CD4-positive, alpha-beta T cell (primary cell): ENCODE measurements around the gene BTRC. TPM values are rescaled to one million over a fixed set of nuclear protein-coding genes. Genes with fewer than 3 reads are reported as not detected.
"Not testable (repeated sequence)": the region's sequence is repeated elsewhere in the genome, so short reads cannot be mapped to it uniquely, and the experiment has no call there.

ENCODE experiments used
- ATAC-seq: fragments of 200-7000 bp; cut with Tn5 transposase; one replicate; pipeline ENCODE4 v1.10.0; 2022; ENCODE audit warnings: mild to moderate bottlenecking; ENCODE audit not compliant: poor library complexity
- CTCF ChIA-PET: fragments of 350-600 bp; sonication (Branson Sonifier 250); formaldehyde crosslinking; loops from one replicate; lab custom pipeline; 2021; ENCODE audit warnings: antibody characterized with exemption, inconsistent platforms; lab: Charles Lee
- POLR2A ChIA-PET: fragments of 350-600 bp; sonication (Branson Sonifier 250); formaldehyde crosslinking; loops from one replicate; lab custom pipeline; 2021; ENCODE audit warnings: antibody characterized with exemption, inconsistent platforms; lab: Charles Lee
- DNase-seq, 14 experiments: peaks; one replicate each; pipeline ENCODE4 v3.0.0-alpha.2; 2013 to 2020; ENCODE audit warnings: mixed read lengths in 2 of 14
- H3K27ac ChIP-seq, 2 donors: one replicate each; pipeline versions ENCODE4 v1.5.1 to v1.7.0; 2013; ENCODE audit warnings: low read length in 2 of 2, low read depth in 1 of 2, mild to moderate bottlenecking in 1 of 2
- H3K27me3 ChIP-seq, 2 experiments: 1 replicate in 1 of 2; 2 replicates in 1 of 2; pipeline versions ENCODE4 v1.6.1 to v1.7.0; 2013; ENCODE audit warnings: low read length in 2 of 2, control low read depth in 1 of 2, mild to moderate bottlenecking in 1 of 2, moderate library complexity in 1 of 2; ENCODE audit not compliant: insufficient read depth in 2 of 2, control insufficient read depth in 1 of 2
- H3K36me3 ChIP-seq: one replicate; pipeline ENCODE4 v1.6.1; 2013; ENCODE audit warnings: low read length, control low read depth; ENCODE audit not compliant: insufficient read depth
- H3K4me1 ChIP-seq: one replicate; pipeline ENCODE4 v1.6.1; 2013; ENCODE audit warnings: low read length, control low read depth; ENCODE audit not compliant: insufficient read depth
- H3K4me3 ChIP-seq: one replicate; pipeline ENCODE4 v1.5.1; 2013; ENCODE audit warnings: mild to moderate bottlenecking, low read length, moderate library complexity
- H3K9me3 ChIP-seq, 2 experiments: 1 replicate in 1 of 2; 2 replicates in 1 of 2; pipeline versions ENCODE4 v1.6.1 to v1.7.0; 2013; ENCODE audit warnings: low read length in 2 of 2, mild to moderate bottlenecking in 2 of 2, control low read depth in 1 of 2, moderate library complexity in 1 of 2; ENCODE audit not compliant: control insufficient read depth in 1 of 2, insufficient read depth in 1 of 2
- H3K27ac Mint-ChIP-seq: one replicate; pipeline ENCODE4 v1.8.0; 2020; ENCODE audit warnings: mixed read lengths
- H3K27me3 Mint-ChIP-seq: one replicate; pipeline ENCODE4 v1.8.0; 2021; ENCODE audit warnings: mixed read lengths
- H3K36me3 Mint-ChIP-seq: one replicate; pipeline ENCODE4 v1.8.0; 2021; ENCODE audit warnings: low read depth, mixed read lengths
- H3K4me1 Mint-ChIP-seq: one replicate; pipeline ENCODE4 v1.8.0; 2021; ENCODE audit warnings: low read depth, mixed read lengths
- H3K4me3 Mint-ChIP-seq: one replicate; pipeline ENCODE4 v1.8.0; 2020; ENCODE audit warnings: mild to moderate bottlenecking, mixed read lengths
- H3K9me3 Mint-ChIP-seq: one replicate; pipeline ENCODE4 v1.8.0; 2020; ENCODE audit warnings: mixed read lengths
- intact Hi-C, 2 experiments: fragments of 100-400 bp; cut with DNase I in 1 of 2; cut with micrococcal nuclease in 1 of 2; formaldehyde crosslinking; loops; one replicate each; pipeline versions ENCODE4 v1.15.1 to v1.9.0; 2023 to 2025; cut with DNase I, micrococcal nuclease
- total RNA-seq, 174 experiments: library from RNA in 2 of 174; stranded (reverse) in 2 of 174; gene quantifications; one replicate each; pipeline ENCODE4 v1.2.3 and lab custom pipeline; 2021 to 2026
- TF ChIP-seq, protein P1 (sequence below): fragments of 200-600 bp; IDR thresholded peaks from one replicate; pipeline ENCODE4 v1.8.0; 2022; ENCODE audit warnings: antibody characterized with exemption, mild to moderate bottlenecking

Gene BTRC
- total RNA-seq, 2 experiments from 2014 or later = 13.1 to 13.2 TPM

DNA sequence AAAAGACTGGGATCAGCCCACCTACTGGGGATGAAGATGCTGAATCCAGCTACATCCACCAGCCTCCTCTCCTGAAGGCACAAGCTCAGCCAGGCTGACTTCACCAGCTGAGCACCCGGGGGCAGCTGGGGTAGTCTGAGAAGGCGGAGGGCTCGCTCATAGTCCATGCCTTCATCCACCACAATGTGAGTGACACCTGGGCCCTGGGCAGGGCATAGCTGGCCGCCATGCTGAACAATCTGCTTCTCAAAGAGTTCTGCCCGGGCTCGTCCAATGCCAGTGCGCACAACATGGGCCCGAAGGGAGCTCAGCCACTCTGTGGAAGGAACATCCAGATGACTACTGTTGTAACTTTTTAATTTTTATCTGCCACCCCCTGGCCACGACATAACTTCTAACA is 231.9 kb downstream of the BTRC start:
- no peaks in the 10 kb centered on the region for H3K27me3 ChIP-seq

DNA sequence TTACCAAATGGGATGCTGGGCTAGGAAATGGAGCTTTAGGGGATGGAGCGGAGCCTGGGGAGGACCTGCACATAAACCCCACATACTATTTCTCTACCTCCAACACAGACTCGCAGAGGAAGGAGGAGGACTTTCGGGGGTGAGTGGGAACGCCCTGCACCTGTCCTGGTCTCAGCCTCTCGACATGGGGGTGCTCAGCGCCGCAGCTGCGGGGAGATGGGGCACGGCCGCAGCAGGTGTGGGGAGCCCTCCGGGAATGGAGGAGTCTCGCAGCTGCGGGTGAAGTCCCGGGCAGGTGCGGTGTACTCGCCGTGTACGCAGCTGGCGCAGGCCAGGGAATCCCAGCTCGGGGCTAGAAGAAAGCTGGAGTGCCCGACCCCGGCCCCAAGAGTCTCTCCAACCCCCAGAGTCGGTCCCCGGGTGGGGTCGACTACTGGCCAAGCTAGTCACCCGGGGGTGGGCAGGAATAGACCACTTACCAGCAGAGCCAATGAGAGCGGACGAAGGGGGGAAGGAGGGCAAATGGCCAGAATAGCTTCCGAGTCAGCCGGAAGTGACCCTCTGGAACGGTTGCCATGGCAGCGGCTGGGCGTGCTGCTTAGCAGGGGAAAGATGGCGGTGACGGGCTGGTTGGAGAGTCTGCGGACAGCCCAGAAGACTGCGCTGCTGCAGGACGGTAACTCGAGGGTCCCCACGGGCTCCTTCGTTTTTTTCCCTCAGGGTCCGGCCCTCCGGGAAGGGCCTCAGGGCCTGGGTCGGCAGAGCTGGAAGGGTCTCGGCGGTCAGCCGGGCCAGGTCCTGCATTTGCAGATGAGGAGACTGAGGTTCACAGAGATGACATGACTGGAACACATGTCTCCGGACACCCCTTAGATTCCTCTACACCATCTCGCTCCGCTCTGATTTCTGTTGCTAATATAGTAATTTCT is 234.0 kb downstream of the BTRC start, which contains the start of the genes DPCD and POLL:
TSS of gene DPCD (plus strand) at position 597 of the 929 bp plus-strand sequence. CDS start at position 613, 16 bp downstream.
TSS of gene POLL (minus strand) at position 533 of the 929 bp plus-strand sequence. CDS start 897 bp downstream, outside the sequence.
- Histone ChIP-seq H3K36me3 (peaks cover 27% of the 10 kb centered on the region), H3K27ac (peak within 1 kb of the TSS in 1 of 2 donors; percentile 59), H3K27me3 (no peaks in the 10 kb centered on the region), H3K4me1 (peaks cover 24% of the 10 kb centered on the region), H3K9me3 (no peaks in the 10 kb centered on the region), H3K4me3 (peak within 1 kb of the TSS; percentile 72)
- intact Hi-C loops = loop anchor here in 1 of 2 experiments (5.0 to 10.0 kb wide), 3 partner anchors 104 to 1051 kb away; partner anchors contain the start of genes BTRC and HIF1AN
- ATAC-seq (peak; percentile 90), DNase-seq (peak; percentile 80 to 94 (median 88))
- peaks cover 6% of the 10 kb centered on the region for H3K27me3 Mint-ChIP-seq
- peak within 1 kb of the TSS; percentile 79 for H3K27ac Mint-ChIP-seq
- H3K9me3 Mint-ChIP-seq = no peaks in the 10 kb centered on the region
- H3K36me3 Mint-ChIP-seq = peaks cover 32% of the 10 kb centered on the region
- peak within 1 kb of the TSS; percentile 97 for H3K4me3 Mint-ChIP-seq
- ChIA-PET CTCF (interaction anchor here (2.0 kb wide), 1 partner anchor 18 kb away, joined by 8 read pairs; no protein-coding TSS in a partner anchor), POLR2A (interaction anchor here (0.7 to 2.0 kb wide), 6 partner anchors 10 to 234 kb away, joined by 3 to 8 read pairs (median 5); partner anchors contain the start of genes FBXW4 and OGA)
- TF ChIP-seq, protein P1, sequence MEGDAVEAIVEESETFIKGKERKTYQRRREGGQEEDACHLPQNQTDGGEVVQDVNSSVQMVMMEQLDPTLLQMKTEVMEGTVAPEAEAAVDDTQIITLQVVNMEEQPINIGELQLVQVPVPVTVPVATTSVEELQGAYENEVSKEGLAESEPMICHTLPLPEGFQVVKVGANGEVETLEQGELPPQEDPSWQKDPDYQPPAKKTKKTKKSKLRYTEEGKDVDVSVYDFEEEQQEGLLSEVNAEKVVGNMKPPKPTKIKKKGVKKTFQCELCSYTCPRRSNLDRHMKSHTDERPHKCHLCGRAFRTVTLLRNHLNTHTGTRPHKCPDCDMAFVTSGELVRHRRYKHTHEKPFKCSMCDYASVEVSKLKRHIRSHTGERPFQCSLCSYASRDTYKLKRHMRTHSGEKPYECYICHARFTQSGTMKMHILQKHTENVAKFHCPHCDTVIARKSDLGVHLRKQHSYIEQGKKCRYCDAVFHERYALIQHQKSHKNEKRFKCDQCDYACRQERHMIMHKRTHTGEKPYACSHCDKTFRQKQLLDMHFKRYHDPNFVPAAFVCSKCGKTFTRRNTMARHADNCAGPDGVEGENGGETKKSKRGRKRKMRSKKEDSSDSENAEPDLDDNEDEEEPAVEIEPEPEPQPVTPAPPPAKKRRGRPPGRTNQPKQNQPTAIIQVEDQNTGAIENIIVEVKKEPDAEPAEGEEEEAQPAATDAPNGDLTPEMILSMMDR = no peak
- H3K4me1 Mint-ChIP-seq = peaks cover 24% of the 10 kb centered on the region

More for the DNA sequence above, 231.9 kb downstream of the BTRC start:
- intact Hi-C loops = loop anchor here in 1 of 2 experiments (5.0 to 10.0 kb wide), 3 partner anchors 106 to 1049 kb away; partner anchors contain the start of genes BTRC and HIF1AN
- POLR2A ChIA-PET = no interaction called here
- Mint-ChIP-seq H3K36me3 (peaks cover 47% of the 10 kb centered on the region), H3K4me3 (no peak overlapping the region), H3K4me1 (peaks cover 24% of the 10 kb centered on the region), H3K27me3 (peaks cover 3% of the 10 kb centered on the region), H3K9me3 (no peaks in the 10 kb centered on the region), H3K27ac (no peak overlapping the region)
- Histone ChIP-seq H3K9me3 (no peaks in the 10 kb centered on the region), H3K4me3 (no peak overlapping the region), H3K27ac (no peak overlapping the region), H3K36me3 (peaks cover 36% of the 10 kb centered on the region), H3K4me1 (peaks cover 24% of the 10 kb centered on the region)
- CTCF ChIA-PET = no interaction called here
- DNase-seq = no peak
- TF ChIP-seq, protein P1 = no peak
- no peak for ATAC-seq

DNA sequence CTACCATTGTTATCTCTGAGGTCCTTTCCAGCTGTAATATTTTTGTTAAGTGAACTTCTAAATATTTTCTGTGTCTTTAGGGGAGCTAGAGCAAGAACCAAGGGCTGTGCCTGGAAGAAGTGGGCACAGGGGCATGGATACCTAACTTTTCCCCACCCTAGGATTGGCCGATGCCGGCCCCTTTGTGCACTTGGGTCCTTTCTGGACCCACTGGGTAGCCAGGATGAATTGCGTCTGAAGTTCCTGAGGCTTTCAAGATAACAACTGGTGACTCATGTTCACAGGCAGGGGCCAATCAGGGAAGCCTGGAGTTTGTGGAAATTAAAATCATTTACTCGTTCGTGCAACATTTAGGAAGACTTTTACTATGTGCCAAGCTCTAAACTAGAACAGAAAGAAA is 234.9 kb downstream of the BTRC start:
- POLR2A ChIA-PET = interaction anchor here (1.2 to 2.0 kb wide), 2 partner anchors 11 kb away, joined by 5 to 8 read pairs; no protein-coding TSS in a partner anchor
- Histone ChIP-seq H3K36me3 (peaks cover 18% of the 10 kb centered on the region), H3K9me3 (no peaks in the 10 kb centered on the region), H3K27me3 (no peaks in the 10 kb centered on the region), H3K4me1 (peaks cover 24% of the 10 kb centered on the region), H3K4me3 (peak overlapping the region; percentile 72), H3K27ac (no peak overlapping the region)
- TF ChIP-seq, protein P1 = no peak
- H3K36me3 Mint-ChIP-seq = peaks cover 25% of the 10 kb centered on the region
- peaks cover 24% of the 10 kb centered on the region for H3K4me1 Mint-ChIP-seq
- DNase-seq (no peak), ATAC-seq (no peak)
- CTCF ChIA-PET = no interaction called here
- H3K27ac Mint-ChIP-seq = no peak overlapping the region
- H3K4me3 Mint-ChIP-seq = peak overlapping the region; percentile 97
- H3K9me3 Mint-ChIP-seq = no peaks in the 10 kb centered on the region
- peaks cover 6% of the 10 kb centered on the region for H3K27me3 Mint-ChIP-seq
- intact Hi-C loops = loop anchor here in 1 of 2 experiments (5.0 to 10.0 kb wide), 3 partner anchors 103 to 1052 kb away; partner anchors contain the start of genes BTRC and HIF1AN

DNA sequence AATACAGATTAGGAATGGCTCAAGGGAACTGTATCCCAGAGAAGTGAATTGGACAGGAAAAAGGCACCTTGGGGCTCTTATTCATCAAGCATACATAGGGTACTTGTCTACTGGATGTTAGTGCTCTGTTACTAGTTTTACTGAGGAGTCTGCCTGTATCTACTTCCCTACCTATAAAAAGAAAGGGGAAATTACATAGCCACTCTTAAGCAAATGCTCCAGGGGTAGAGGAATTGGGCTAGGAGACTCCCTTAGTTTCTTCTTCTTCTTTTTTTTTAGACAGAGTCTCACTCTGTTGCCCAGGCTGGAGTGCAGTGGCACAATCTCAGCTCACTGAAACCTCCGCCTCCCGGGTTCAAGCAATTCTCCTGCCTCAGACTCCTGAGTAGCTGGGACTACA is 239.4 kb downstream of the BTRC start:
- intact Hi-C loops, POLR2A ChIA-PET, H3K4me1 ChIP-seq, H3K4me3 ChIP-seq, H3K9me3 ChIP-seq, H3K27me3 Mint-ChIP-seq, H3K4me1 Mint-ChIP-seq, H3K4me3 Mint-ChIP-seq, CTCF ChIA-PET, H3K27ac Mint-ChIP-seq, H3K9me3 Mint-ChIP-seq, H3K36me3 ChIP-seq, H3K27ac ChIP-seq, ATAC-seq, H3K27me3 ChIP-seq, H3K36me3 Mint-ChIP-seq: not testable (repeated sequence)
- DNase-seq = peak in 1 of 14 experiments; percentile 10
